Fibroblast of gingiva (primary cell): ENCODE measurements around the gene C14orf132.
A peak's percentile ranks its signal among the peaks of the same experiment; 100 is the strongest.
"Not testable (repeated sequence)": the region's sequence is repeated elsewhere in the genome, so short reads cannot be mapped to it uniquely, and the experiment has no call there.

Experiments
- DNase-seq: peaks from one replicate; pipeline ENCODE4 v3.0.0-alpha.2; 2011; ENCODE audit warnings: low read depth

C14orf132 gene

DNA sequence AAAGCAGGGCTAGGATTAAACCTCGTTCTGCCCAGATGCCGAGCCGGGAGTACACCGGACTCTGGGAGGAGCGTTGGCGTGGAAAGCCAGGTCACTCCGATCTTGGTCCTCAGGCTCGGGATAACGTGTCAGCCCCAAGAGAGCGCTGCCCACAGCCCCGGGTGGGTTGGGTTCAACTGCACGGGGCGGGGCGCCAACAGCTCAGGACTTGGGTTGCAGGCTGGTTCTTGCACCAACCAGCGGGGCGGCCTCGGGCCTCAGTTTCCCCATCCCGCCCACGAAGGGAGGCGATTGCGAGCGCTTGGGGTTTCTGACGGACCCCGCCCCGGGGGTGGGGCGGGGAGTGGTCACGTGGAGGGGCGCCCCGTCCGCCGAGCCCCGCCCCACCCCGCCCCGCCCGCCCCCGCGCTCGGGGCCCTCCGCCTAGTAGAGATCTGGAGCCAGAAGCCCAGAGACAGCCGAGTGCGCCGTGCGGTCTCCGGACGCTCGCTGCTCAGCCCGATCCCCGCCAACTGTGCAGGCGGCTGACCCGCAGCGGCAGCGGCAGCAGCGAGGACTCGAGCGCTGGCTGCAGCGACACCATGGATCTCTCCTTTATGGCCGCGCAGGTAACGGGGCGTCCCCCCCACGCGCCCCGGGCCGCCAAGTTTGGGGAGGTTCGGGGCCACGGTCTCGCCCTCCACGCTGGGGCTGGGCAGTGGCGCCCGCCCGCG is at the start of gene C14orf132:
Gene C14orf132, plus strand, starts transcription at position 443 of the 713 bp plus-strand sequence. Its CDS starts 139 bp downstream, at position 582.
- peak; percentile 37 for DNase-seq

GRCh38 chr14:95993768-95994592 is 45.2 kb upstream of the C14orf132 start:
- peak; percentile 38 for DNase-seq

- no peak for DNase-seq
Observed at GRCh38 chr14:95994593-95994928, 44.6 kb upstream of the C14orf132 start.

- DNase-seq, result peak; percentile 20
Observed at GRCh38 chr14:95998656-95999055, 40.5 kb upstream of the C14orf132 start.

DNA sequence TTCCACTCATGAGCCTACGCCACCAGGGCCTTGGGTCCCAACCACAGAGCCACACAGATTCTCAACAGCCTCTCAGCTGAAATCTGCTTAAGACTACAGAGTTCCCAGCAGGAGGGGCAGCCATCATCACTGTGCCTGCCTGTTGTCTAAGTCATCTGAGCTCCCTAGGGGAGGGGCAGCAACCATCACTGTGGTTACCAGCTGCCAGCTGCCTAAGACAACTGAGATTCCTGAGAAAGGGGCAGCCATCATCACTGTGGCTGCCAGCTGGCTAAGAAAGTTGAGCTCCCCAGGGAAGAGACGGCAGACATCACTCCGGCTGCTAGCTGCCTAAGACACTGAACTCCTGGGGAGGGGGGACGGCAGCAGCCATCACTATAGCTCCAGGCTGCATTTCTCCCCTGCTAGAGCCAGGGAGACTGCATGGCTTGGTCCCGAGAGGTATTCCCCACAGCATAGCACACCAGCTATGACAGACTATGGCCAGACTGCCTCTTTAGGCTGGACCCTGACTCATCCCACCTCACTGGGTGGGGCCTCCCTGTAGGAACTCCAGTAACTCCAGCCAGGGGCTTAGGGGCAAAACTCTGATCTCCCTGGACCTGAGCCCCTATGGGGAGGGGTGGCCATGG is 37.2 kb upstream of the C14orf132 start:
- DNase-seq, result peak; percentile 10

GRCh38 chr14:96002498-96002884 is 36.7 kb upstream of the C14orf132 start:
- DNase-seq, result no peak

GRCh38 chr14:96011131-96011530 is 28.0 kb upstream of the C14orf132 start:
- no peak for DNase-seq

DNA sequence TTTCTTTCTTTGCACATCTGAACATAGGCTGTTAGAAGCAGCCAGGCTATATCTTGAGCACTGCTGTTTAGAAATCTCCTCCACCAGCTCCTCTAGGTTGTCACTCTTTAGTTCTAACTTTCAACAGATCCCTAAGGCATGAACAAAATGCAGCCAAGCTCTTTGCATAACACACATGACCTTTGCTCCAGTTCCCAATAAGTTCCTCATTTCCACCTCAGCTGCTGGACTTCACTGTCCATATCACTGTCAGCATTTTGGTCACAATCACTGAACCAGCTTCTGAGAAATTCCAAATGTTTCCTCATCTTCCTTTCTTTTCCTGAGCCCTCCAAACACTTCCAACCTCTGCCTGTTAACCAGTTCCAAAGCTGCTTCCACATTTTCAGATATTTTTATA is 27.6 kb upstream of the C14orf132 start:
- DNase-seq, result no peak

- not testable (repeated sequence) for DNase-seq
Observed at GRCh38 chr14:96012757-96013156, 26.4 kb upstream of the C14orf132 start.

DNA sequence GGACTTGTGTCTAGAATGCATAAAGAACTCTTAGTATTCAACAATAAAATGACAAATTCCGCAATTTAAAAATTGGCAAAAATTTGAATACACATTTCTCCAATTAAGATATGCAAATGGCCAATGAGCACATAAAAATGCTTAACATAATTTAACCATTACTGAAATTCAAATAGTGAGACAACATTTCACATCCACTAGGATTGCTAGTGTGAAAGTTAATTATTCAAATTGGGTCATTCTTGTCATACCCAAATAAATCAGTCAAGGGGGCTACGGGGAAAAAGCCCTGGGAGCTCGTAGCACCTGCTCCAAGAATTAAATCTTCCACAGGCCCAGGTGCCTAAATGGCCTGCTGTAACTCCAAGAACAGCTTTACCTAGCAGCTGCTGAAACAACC is 25.0 kb upstream of the C14orf132 start:
- no peak for DNase-seq

GRCh38 chr14:96016501-96017160 is 22.5 kb upstream of the C14orf132 start:
- no peak for DNase-seq

- no peak for DNase-seq
Observed at GRCh38 chr14:96017882-96018281, 21.3 kb upstream of the C14orf132 start.

DNA sequence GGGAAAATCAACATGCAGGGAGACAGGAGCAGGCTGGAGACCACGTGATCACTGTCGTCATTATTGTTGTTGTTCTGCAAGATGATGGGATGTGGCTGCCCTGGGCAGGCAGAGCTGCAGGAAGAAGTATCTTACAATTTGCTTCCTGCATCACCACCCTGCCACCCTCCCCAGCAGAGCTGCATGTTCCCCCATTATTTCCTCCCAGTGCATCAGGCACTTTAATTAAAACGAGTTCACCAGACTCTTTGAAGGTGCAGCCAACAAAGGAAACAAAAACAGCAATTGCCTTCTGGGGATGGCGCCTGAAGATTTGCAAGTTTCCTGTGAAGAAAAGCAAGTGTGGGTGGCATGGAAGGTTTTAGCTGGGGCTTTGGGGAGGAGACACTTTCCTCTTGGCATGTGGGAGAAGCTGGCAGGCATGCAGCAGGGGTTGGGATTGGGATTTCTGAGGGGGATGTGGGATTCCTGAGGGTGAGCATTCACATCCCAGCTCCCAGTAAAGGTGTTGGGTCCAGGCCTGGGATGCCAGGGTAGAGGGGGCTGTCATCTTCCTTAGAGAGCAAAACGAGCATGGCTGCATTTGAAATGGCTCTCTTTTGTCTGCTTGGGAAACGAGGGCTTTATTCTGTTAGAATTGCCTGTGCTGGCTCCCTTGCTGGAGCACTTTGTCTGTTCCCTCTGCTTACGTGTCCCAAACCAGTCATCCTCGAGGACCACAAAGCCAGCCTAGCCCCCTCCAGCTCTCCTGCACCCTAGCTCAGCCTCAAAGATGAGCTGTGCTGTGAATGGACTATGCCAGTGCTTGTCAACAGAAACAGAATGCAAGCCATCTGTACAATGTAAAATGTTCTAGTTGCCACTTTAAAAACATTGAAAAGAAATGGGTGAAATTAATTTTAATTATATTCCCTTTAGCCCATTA is 11.5 kb upstream of the C14orf132 start:
- no peak for DNase-seq

GRCh38 chr14:96029089-96029645 is 10.0 kb upstream of the C14orf132 start:
- no peak for DNase-seq

- no peak for DNase-seq
Observed at GRCh38 chr14:96030108-96030760, 8.9 kb upstream of the C14orf132 start.

DNA sequence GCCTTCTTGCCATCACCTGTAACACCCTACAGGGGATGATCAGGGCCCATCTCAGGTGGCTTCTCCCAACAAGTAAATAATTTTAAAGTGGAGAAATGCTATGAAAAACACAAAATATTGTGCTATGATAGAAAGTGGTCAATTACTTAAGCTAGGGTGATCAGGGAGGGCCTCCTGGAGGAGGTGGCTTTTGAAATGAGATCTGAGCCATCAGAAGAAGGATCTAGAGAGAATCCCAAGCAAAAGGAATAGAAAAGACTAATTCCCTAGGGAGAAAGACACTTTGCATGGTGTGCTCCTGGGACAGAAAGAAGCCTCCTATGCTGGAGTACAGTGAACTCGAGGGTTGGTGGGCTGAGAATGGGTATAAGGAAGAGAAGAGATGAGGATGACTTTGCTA is 7.5 kb upstream of the C14orf132 start:
- DNase-seq, result no peak

GRCh38 chr14:96035456-96035855 is 3.7 kb upstream of the C14orf132 start:
- no peak for DNase-seq

DNA sequence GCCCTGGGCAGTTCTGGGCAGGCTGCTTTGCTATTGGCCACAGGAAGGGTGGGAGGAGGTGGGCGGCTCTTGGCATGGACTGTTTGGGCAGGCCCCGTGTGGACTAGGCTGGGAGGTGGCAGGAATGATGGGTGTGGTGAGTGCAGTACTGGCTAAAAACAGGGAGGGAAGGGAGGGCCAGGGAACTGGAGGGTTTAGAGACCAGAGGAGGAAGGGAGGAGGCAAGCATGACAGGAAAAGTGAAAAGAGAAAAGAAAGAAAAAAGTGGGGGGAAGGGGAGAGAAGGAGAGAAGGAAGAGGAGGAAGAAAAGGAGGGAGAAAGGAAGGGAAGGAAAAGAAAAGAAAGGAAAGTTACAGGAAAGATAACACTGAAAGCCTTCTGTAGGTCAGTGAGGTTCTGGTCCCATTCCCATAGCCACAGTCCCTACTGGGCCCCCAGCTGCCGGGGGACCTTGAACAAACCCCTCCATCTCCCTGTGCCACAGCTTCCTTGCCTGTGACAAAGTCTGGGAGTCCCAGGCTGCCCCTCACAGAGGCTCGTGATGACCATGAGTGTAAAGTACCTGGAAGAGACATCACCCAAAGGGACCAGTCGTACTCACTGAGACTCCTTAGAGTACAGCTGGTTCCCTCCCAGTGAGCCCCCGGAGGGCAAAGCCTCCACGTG is 1.1 kb upstream of the C14orf132 start:
- DNase-seq, result no peak

DNA sequence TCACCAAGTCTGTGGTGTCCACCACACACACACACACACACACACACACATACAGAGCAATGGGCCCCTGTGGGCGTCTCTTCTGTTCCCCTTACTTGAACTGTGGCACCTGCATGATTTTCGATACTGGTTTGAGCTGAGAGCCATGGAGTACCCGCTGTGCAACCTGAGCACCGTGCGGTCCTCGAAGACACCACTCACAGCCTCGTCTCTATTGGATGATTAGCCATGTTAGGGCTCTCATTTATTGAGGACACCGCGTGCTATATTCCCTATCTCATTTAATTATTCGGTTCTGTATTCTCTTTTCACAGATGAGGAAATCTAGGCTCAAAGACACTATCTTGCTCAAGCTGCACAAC is 623 bp upstream of the C14orf132 start:
- no peak for DNase-seq
